GM08714 (cell line): ENCODE data around the gene SNX13.
A peak's percentile ranks its signal among the peaks of the same experiment; 100 is the strongest.

Experiments used
- H3K4me3 ChIP-seq: fragments of 200-500 bp; sonication (Bioruptor generic); 2 replicates; pipeline ENCODE4 v1.5.1; 2014; ENCODE audit warnings: mild to moderate bottlenecking, low read length, inconsistent platforms
- ZNF274 ChIP-seq: IDR thresholded peaks from 2 replicates; pipeline ENCODE4 v1.6.1; 2012; ENCODE audit warnings: mild to moderate bottlenecking, low read depth, low read length

SNX13 gene

GRCh38 chr7:17965603-17966002, 25.3 kb upstream of the SNX13 start:
- TF ChIP-seq ZNF274, result no peak
- no peak overlapping the region for H3K4me3 ChIP-seq

GRCh38 chr7:17963281-17963680, 23.0 kb upstream of the SNX13 start:
- H3K4me3 ChIP-seq, result no peak overlapping the region
- no peak for TF ChIP-seq ZNF274

- H3K4me3 ChIP-seq, result no peak overlapping the region
- no peak for TF ChIP-seq ZNF274
Measured at GRCh38 chr7:17962652-17963051, 22.4 kb upstream of the SNX13 start.

GRCh38 chr7:17957871-17958270, 17.6 kb upstream of the SNX13 start:
- no peak for TF ChIP-seq ZNF274
- H3K4me3 ChIP-seq, result no peak overlapping the region

- no peak overlapping the region for H3K4me3 ChIP-seq
- no peak for TF ChIP-seq ZNF274
Measured at GRCh38 chr7:17952387-17952786, 12.1 kb upstream of the SNX13 start.

- no peak for TF ChIP-seq ZNF274
- no peak overlapping the region for H3K4me3 ChIP-seq
Measured at GRCh38 chr7:17951742-17952254, 11.5 kb upstream of the SNX13 start.

GRCh38 chr7:17948526-17949238, 8.4 kb upstream of the SNX13 start:
- no peak overlapping the region for H3K4me3 ChIP-seq
- no peak for TF ChIP-seq ZNF274

- no peak for TF ChIP-seq ZNF274
- H3K4me3 ChIP-seq, result no peak overlapping the region
Measured at GRCh38 chr7:17947620-17948019, 7.3 kb upstream of the SNX13 start.

- TF ChIP-seq ZNF274, result no peak
- no peak overlapping the region for H3K4me3 ChIP-seq
Measured at GRCh38 chr7:17946591-17946990, 6.3 kb upstream of the SNX13 start.

GRCh38 chr7:17944720-17945119, 4.4 kb upstream of the SNX13 start:
- TF ChIP-seq ZNF274, result no peak
- H3K4me3 ChIP-seq, result no peak overlapping the region

- no peak overlapping the region for H3K4me3 ChIP-seq
- no peak for TF ChIP-seq ZNF274
Measured at GRCh38 chr7:17943006-17943405, 2.7 kb upstream of the SNX13 start.

- no peak for TF ChIP-seq ZNF274
- no peak overlapping the region for H3K4me3 ChIP-seq
Measured at GRCh38 chr7:17942231-17942630, 1.9 kb upstream of the SNX13 start.

- H3K4me3 ChIP-seq, result peak overlapping the region; percentile 82
- TF ChIP-seq ZNF274, result no peak
Measured at GRCh38 chr7:17940951-17941431, 697 bp upstream of the SNX13 start.

GRCh38 chr7:17939606-17940301, 540 bp downstream of the SNX13 start:
- no peak for TF ChIP-seq ZNF274
- H3K4me3 ChIP-seq, result peak overlapping the region; percentile 82

GRCh38 chr7:17939211-17939605, 1.1 kb downstream of the SNX13 start:
- peak overlapping the region; percentile 82 for H3K4me3 ChIP-seq
- no peak for TF ChIP-seq ZNF274
